Astrocyte of the spinal cord (primary cell): ENCODE measurements around the gene RAG1.

Experiments
- DNase-seq: peaks from one replicate; pipeline ENCODE4 v3.0.0; 2011; ENCODE audit warnings: low read depth, low spot score
- H3K4me3 ChIP-seq: 2 replicates; pipeline ENCODE4 v1.5.1; 2011; ENCODE audit warnings: low read depth, mild to moderate bottlenecking, low read length, moderate library complexity
- in situ Hi-C: cut with HindIII; loops from 2 replicates; pipeline ENCODE4 v1.10.0; 2017; ENCODE audit warnings: low sequenced_read_pairs
- TF ChIP-seq, protein P1 (sequence below): IDR thresholded peaks from 2 replicates; pipeline ENCODE4 v1.5.1; 2012; ENCODE audit warnings: low read depth, mild to moderate bottlenecking, low read length, inconsistent platforms

Gene RAG1

DNA sequence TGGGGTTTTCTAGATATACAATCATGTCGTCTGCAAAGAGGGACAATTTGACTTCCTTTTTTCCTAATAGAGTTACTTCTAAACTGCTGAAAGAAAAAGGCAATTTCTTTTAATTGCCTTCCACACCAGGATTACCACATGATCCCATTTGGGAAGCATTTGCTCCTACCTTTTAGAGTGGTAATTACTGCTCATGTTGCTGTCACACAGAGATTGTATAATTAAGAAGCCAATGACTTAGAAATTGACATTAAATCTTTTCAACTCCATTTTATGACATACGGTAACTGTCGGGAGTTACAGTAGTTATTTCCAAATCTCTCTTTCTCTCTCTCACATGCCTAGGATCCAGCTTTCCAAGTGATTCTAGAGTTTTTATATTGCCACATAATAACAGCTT is 48.0 kb downstream of the RAG1 start:
- H3K4me3 ChIP-seq: no peak overlapping the region
- in situ Hi-C loops: no loop called here
- TF ChIP-seq, protein P1, sequence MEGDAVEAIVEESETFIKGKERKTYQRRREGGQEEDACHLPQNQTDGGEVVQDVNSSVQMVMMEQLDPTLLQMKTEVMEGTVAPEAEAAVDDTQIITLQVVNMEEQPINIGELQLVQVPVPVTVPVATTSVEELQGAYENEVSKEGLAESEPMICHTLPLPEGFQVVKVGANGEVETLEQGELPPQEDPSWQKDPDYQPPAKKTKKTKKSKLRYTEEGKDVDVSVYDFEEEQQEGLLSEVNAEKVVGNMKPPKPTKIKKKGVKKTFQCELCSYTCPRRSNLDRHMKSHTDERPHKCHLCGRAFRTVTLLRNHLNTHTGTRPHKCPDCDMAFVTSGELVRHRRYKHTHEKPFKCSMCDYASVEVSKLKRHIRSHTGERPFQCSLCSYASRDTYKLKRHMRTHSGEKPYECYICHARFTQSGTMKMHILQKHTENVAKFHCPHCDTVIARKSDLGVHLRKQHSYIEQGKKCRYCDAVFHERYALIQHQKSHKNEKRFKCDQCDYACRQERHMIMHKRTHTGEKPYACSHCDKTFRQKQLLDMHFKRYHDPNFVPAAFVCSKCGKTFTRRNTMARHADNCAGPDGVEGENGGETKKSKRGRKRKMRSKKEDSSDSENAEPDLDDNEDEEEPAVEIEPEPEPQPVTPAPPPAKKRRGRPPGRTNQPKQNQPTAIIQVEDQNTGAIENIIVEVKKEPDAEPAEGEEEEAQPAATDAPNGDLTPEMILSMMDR: no peak
- DNase-seq: no peak

GRCh38 chr11:36617543-36618362 is 49.9 kb downstream of the RAG1 start:
- in situ Hi-C loops: no loop called here
- H3K4me3 ChIP-seq: no peak overlapping the region
- no peak for DNase-seq
- TF ChIP-seq, protein P1: no peak

DNA sequence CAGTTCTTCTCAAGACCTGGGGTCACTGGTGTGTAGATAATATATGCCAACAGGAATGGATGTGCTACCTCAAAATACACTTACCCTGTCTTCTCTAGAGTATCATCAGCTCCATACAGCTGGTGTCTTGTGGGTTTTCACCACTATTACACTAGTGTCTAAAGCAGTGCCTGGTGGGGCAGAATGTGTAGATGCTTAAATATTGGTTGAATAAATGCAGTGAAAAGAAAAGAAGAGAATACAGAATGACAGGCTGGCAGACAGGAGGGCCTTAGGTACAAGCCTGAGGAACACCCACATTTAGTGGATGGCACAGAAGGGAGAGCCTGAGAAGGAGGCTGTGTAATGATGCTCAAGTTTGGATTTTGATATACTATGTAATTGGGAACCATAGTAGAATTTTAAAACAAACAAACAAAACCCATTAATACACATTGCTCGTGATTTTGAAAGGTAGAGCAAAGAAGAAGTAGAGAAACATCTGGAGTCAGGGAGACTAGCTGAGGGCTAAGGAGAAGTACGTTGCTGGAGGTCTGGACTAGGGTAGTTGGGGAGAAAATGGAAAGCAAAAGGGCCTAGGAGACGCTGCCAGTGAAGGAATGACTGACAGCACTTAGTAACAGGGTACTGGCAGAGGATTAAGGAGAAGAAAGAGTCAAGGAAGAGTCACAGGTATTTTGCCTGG is 50.7 kb downstream of the RAG1 start:
- in situ Hi-C loops: no loop called here
- H3K4me3 ChIP-seq: no peak overlapping the region
- TF ChIP-seq, protein P1: no peak
- no peak for DNase-seq

GRCh38 chr11:36619502-36619901 is 51.7 kb downstream of the RAG1 start:
- DNase-seq: peak; percentile 9
- TF ChIP-seq, protein P1: no peak
- H3K4me3 ChIP-seq: no peak overlapping the region
- in situ Hi-C loops: no loop called here

DNA sequence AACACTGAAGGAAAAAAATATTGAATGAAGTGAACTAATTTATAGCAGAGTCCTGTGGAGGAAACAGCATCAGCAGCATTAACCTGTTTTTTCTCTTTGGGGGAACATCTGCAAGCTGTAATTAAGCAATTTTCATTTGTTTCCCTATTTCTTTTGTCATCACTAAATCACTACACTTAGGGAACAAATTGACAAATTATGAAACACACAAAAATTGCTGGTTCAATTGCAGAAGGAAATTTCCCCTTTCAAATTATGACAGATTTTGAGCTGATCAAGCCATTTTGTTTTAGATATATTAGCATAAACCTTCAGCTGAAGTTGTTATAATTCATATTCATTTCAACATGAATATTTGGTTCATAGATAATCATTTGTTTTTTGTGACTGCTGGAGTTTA is 52.4 kb downstream of the RAG1 start:
- in situ Hi-C loops: no loop called here

DNA sequence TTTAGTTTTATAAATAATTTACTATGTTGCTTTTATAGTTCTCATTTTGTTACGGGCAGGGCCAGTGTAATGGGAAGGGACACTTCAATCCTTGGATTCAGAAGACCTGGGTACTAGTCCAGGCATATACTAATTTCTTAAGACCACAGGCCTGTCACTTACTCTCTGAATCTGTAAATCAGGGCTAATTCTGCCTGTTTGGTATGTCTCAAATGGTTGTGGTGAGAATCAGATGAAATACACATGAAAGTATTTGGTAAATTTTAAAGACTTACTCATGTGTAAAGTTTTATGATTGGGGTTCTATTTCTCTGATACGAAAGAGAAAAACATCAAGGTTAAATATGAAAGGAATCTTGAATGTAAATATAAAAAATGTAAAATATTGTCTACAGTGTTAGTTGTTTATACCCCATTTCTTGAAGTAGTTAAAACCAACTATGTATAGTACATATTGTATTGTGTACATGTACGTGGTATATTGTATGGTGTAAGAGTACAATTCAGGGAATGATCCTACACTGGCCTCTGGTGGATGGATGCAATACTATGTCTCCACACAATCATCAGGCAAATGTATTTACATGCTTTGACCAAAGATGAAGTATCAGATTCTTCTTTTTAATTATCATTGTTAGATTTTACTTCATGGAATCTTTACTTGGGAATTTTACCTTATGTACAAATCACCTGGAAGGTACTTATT is 54.8 kb downstream of the RAG1 start:
- TF ChIP-seq, protein P1: peak; percentile 51
- in situ Hi-C loops: no loop called here
- peak; percentile 29 for DNase-seq
- no peak overlapping the region for H3K4me3 ChIP-seq

More for the DNA sequence above, 52.4 kb downstream of the RAG1 start:
- TF ChIP-seq, protein P1: no peak
- DNase-seq: no peak
- H3K4me3 ChIP-seq: no peak overlapping the region
